GM12864 (cell line): ENCODE data around the gene SMIM36.

ENCODE experiments used
- DNase-seq: peaks from one replicate; pipeline ENCODE4 v3.0.0-alpha.2; 2011; ENCODE audit warnings: low read depth
- H3K4me3 ChIP-seq: 2 replicates; pipeline ENCODE4 v1.5.1; 2011; ENCODE audit warnings: mild to moderate bottlenecking, low read depth, low read length, control low read depth
- TF ChIP-seq, protein P1 (sequence below): IDR thresholded peaks from 2 replicates; pipeline ENCODE4 v1.5.1; 2011; ENCODE audit warnings: low read depth, mild to moderate bottlenecking, moderate library complexity, low read length, control low read depth, inconsistent platforms; ENCODE audit errors: missing control alignments

The SMIM36 gene

DNA sequence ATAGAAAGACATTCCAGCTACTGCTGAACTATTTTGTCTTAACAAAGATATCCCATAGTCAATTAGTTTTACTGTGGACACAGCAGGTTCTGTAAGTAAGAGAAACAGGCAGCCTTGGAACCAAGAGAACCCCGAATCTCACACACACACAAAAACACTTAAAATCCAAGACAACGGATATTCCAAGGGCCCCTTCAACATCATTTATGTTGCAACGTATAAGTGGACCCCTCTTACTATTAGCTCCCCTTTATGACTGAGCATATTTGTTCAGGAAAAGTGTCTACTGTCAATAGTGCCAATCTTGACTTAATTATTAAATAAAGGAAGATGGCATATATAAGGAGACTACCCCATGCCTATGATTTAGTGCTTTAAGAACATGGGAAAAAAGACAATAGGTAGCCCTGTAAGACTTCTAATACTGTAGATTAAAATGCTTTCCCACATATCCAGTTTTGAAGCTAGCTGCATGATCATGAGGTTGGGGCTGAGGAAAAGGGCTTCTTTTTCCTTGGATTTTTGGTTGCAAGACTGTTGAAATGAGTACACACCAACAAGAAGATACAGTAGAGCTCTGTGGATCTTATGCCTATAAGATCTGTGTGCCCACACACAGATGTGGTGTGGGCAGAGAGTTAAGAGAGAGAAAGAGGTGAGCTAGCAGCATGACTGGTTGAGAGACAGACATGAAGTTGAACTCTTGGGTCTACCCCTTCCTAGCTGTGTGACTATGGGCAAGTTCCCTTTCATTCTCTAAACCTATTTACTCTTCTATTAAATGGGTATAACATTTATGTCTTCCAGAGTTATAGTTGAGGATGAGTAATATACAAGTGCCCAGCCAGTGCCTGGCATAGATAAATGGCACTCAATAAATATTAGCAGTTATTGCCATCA, 92.6 kb downstream of the SMIM36 start:
- H3K4me3 ChIP-seq, result no peak overlapping the region; the same call in 1 of the 2 replicates
- TF ChIP-seq, protein P1, sequence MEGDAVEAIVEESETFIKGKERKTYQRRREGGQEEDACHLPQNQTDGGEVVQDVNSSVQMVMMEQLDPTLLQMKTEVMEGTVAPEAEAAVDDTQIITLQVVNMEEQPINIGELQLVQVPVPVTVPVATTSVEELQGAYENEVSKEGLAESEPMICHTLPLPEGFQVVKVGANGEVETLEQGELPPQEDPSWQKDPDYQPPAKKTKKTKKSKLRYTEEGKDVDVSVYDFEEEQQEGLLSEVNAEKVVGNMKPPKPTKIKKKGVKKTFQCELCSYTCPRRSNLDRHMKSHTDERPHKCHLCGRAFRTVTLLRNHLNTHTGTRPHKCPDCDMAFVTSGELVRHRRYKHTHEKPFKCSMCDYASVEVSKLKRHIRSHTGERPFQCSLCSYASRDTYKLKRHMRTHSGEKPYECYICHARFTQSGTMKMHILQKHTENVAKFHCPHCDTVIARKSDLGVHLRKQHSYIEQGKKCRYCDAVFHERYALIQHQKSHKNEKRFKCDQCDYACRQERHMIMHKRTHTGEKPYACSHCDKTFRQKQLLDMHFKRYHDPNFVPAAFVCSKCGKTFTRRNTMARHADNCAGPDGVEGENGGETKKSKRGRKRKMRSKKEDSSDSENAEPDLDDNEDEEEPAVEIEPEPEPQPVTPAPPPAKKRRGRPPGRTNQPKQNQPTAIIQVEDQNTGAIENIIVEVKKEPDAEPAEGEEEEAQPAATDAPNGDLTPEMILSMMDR, result no peak
- DNase-seq, result no peak

DNA sequence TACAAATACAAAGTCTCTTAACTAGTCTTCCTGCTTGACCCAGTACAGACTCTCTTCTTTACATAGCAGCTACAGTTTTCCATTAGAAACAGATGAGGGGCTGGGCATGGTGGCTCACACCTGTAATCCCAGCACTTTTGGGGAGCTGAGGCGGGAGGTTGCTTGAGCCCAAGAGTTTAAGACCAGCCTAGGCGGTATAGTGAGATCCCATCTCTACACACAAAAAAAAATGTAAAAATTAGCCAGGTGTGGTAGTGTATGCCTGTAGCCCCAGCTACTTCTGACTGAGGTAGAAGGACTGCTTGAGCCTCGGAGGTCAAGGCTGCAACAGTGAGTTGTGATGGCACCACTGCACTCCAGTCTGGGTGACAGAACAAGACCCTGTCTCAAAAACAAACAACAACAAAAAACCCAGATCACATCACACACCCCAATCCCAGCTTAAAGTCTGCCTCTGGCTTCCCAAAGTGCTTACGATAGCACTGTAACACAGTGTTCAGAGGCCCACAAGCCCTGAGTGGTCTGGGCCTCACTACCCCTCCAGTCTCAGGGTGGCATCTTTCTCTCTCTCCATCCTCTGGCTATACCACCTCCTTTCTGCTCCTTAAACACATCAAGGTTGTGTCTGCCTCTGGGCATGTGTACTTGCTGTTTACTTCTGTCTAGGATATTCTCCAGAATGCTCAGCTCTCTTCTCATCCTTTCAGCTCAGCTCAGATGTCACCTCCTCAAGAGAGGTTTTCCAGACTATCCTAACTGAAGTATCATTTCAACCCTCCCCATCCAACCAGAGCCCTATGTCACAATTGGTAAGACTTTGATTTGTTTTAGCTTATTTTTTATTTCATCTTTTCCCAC, 93.6 kb downstream of the SMIM36 start:
- TF ChIP-seq, protein P1, result no peak
- no peak overlapping the region for H3K4me3 ChIP-seq
- DNase-seq, result no peak

DNA sequence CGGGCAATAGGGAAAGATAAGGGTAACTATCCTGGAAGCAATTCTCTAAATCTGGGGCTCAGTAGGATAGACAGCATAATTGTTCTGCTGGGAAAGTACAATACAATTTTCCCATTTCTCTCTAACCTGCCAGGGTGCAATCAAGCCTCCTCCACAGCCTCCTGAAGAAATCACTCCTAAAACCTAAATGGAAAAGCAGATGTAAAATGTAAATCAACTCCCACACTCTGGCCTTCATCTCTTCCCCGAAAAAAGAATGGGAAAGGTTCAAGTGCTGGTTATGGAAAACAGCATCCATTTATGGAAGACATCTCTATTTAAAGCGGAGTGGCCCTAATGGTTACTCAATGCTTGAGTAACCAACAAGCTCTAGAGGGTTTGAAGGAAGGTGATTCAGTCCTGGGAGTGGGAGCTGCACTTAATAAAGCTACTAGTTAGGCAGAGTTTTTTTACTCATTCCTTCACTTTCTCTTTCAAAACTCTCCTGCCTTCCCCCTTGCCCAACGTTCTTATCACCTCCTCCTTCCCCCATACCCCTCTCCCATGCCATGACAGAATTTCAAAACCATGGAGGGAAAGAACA, 94.7 kb downstream of the SMIM36 start:
- H3K4me3 ChIP-seq, result no peak overlapping the region
- TF ChIP-seq, protein P1, result no peak

DNA sequence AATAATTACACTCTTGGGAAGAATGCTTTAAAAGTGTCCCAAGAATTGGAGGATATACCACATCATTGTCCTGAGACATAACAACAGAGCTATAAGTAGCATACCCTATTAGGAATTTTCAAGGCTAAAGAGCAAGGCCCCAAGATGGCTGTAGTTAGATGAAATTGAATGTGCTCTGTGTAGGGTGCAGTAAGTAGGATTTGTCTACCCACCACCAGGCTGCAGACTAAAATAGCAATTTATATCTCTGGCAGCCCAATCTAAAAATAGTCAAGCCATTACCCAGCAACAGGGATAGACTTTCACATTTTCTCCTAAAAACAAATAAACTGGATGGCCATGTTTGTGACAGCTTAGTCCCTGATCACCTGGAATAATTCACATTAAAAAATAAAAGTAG, 95.3 kb downstream of the SMIM36 start:
- no peak for DNase-seq
- no peak overlapping the region for H3K4me3 ChIP-seq
- TF ChIP-seq, protein P1, result no peak

More for the DNA sequence above, 94.7 kb downstream of the SMIM36 start:
- DNase-seq, result no peak

DNA sequence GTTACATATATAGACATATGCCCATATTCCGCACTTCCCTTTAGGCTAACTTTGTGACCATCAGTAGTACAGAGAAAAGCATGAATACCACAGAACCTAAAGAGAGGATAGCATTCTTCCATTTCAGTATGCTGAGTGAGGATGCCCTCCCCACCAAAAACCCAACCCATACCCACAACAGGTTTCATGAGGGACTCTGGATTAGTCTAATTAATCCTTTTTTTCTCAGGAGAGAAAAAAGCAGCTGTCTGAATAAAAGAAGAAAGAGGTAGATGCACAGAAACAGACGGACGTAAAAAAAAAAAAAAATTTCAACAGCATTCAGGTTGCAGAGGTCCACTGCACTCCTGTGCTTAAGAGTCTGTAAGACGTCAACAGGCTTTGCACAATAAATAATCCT, 96.3 kb downstream of the SMIM36 start:
- no peak overlapping the region for H3K4me3 ChIP-seq
- no peak for DNase-seq
- TF ChIP-seq, protein P1, result no peak

DNA sequence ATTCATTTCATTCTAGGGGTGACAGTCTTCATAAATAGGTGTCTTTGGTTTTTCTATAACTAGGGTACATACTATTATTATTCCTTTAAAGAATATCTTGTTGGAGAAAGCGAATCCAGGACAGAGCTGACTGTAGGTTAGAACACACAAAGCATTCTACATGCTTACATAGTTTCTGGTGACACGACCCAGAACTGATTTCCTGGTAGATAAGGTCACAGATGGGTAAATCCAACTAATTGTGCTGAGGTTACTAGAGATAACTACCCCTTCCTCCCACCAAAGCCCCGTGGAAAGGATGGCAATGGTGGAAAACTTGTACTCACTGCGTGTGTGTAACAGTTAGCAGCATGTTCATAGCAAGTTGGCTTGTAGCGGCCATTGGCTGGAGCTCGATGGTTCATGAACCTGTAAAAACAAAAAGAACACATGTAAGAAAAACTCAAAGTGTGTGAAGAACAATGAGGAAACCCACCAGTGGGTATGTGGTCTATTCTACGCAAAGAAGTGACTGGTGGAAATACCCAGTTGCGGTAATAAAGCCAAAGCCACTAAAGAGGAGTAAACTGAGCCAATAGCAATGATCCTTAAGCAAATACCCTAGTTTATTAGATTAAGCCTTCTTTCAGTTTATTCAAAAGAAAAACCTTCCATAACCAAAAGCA, 97.3 kb downstream of the SMIM36 start:
- TF ChIP-seq, protein P1, result no peak
- DNase-seq, result no peak
- no peak overlapping the region for H3K4me3 ChIP-seq
